ENCODE data around the gene FGD2. TPM values are rescaled to one million over a fixed set of nuclear protein-coding genes. Genes with fewer than 3 reads are reported as not detected.

FGD2 gene
- total RNA-seq, 4 donors from 2014 or later, result 14.9 to 25.8 (median 23.1) TPM

DNA sequence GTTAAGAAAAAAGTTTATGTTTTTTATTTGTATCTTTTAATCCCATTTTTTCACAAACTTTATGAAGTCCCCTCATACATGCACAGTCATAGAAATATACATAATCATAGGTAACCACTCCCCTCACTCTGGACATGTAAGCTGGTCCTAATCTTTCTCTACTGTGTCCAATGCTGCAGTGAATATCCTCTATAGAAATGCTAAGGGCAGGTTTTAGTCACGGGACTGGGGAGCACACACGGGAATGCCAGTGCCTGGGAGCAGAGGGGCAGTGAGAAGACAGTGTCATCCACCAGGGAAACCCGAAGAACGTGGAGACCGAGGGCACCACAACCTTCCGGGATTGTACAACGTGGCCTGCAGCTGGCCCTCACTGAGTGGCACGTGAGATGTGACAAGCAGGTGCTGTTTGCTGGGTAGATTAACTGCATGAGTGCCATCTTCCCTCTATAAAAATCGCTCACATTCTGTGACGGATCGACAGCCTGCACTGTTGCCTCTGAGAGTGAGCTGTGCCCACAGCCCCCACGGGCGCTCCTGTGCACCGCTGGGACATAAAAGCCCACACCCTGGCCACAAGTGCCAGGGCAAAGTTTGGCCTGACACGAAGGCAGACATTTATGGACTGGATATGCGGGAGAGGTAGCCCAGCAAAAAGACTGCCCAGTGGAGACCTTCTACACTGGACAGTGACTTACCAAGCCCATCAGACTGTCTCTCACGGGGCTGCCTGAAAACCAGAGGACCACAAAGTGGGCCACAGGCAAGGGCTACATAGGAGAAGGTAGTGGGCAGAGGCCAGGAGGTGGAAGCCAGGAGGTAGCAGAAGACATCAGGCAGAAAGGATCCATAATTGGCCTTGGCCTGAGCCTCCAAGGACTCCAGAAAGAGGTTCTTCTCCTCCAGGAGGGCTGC is 63.2 kb downstream of the FGD2 start:
- no peaks in the 10 kb centered on the region for H3K36me3 ChIP-seq
- 83 to 90% methylated on average over 17 of the region's 17 CpGs for WGBS, 2 donors
- intact Hi-C loops (cut with DNase I), result no loop called here
- TF ChIP-seq, protein P1, sequence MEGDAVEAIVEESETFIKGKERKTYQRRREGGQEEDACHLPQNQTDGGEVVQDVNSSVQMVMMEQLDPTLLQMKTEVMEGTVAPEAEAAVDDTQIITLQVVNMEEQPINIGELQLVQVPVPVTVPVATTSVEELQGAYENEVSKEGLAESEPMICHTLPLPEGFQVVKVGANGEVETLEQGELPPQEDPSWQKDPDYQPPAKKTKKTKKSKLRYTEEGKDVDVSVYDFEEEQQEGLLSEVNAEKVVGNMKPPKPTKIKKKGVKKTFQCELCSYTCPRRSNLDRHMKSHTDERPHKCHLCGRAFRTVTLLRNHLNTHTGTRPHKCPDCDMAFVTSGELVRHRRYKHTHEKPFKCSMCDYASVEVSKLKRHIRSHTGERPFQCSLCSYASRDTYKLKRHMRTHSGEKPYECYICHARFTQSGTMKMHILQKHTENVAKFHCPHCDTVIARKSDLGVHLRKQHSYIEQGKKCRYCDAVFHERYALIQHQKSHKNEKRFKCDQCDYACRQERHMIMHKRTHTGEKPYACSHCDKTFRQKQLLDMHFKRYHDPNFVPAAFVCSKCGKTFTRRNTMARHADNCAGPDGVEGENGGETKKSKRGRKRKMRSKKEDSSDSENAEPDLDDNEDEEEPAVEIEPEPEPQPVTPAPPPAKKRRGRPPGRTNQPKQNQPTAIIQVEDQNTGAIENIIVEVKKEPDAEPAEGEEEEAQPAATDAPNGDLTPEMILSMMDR (IDR thresholded peaks at IDR 0.05), result no peak
- TF ChIP-seq POLR2A (IDR thresholded peaks at IDR 0.05), result no peak
- H3K4me1 ChIP-seq, result no peaks in the 10 kb centered on the region
- no peak overlapping the region for H3K27ac ChIP-seq
- no peak overlapping the region for H3K4me3 ChIP-seq (replicated peaks in 1 of 3)
- no peaks in the 10 kb centered on the region for H3K27me3 ChIP-seq
- H3K9me3 ChIP-seq, result no peaks in the 10 kb centered on the region
- DNase-seq, result no peak

DNA sequence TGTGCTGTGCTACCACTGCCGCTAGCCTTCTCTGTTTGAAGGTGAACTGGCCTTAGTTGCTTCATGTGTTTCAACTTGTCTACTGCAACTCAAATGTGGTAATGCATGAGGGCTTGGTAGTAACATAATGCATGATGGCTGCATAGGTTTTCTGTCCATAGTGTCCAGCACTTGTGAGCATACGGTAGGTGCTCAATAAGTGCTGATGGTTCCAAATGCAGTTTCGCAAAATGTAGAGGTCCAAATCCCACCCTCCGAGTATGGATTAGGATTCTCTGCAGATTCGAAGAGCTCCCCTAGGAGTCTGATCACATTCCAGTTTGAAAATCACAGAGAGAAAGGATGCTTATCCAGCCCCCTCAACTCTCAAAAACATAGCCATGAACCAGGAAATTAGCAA is 64.2 kb downstream of the FGD2 start:
- intact Hi-C loops (cut with DNase I), result no loop called here
- no peaks in the 10 kb centered on the region for H3K9me3 ChIP-seq
- H3K27me3 ChIP-seq, result no peaks in the 10 kb centered on the region
- no peaks in the 10 kb centered on the region for H3K36me3 ChIP-seq
- no peak overlapping the region for H3K4me3 ChIP-seq (replicated peaks in 1 of 3)
- DNase-seq, result no peak
- WGBS, 2 donors, result 99 to 100% methylated on average over 5 of the region's 5 CpGs
- no peak for TF ChIP-seq POLR2A (IDR thresholded peaks at IDR 0.05)
- no peaks in the 10 kb centered on the region for H3K4me1 ChIP-seq
- H3K27ac ChIP-seq, result no peak overlapping the region

DNA sequence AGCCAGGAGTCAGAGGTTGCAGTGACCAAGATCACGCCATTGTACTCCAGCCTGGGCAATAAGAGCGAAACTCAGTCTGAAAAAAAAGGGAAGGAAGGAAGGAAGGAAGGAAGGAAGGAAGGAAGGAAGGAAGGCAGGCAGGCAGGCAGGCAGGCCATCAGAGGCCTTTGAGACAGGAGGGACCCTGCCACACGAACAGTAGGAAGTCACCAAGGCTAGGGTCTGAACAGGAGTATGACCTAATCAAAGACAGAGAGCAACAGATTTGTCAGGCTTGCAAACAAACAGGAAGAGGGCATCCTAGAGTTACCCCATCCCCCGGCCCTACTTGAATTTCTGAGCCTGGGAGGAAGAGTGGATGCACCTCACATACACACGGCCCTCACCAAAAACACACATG is 67.1 kb downstream of the FGD2 start:
- Histone ChIP-seq H3K9me3 (no peaks in the 10 kb centered on the region), H3K27me3 (no peaks in the 10 kb centered on the region), H3K27ac (no peak overlapping the region), H3K4me3 (replicated peaks in 1 of 3) (no peak overlapping the region), H3K36me3 (no peaks in the 10 kb centered on the region), H3K4me1 (no peaks in the 10 kb centered on the region)
- no peak for DNase-seq
- no peak for TF ChIP-seq POLR2A (IDR thresholded peaks at IDR 0.05)
- TF ChIP-seq, protein P1 (IDR thresholded peaks at IDR 0.05), result no peak
- 86 to 89% methylated on average over 5 of the region's 5 CpGs for WGBS, 2 donors
- intact Hi-C loops (cut with DNase I), result no loop called here

DNA sequence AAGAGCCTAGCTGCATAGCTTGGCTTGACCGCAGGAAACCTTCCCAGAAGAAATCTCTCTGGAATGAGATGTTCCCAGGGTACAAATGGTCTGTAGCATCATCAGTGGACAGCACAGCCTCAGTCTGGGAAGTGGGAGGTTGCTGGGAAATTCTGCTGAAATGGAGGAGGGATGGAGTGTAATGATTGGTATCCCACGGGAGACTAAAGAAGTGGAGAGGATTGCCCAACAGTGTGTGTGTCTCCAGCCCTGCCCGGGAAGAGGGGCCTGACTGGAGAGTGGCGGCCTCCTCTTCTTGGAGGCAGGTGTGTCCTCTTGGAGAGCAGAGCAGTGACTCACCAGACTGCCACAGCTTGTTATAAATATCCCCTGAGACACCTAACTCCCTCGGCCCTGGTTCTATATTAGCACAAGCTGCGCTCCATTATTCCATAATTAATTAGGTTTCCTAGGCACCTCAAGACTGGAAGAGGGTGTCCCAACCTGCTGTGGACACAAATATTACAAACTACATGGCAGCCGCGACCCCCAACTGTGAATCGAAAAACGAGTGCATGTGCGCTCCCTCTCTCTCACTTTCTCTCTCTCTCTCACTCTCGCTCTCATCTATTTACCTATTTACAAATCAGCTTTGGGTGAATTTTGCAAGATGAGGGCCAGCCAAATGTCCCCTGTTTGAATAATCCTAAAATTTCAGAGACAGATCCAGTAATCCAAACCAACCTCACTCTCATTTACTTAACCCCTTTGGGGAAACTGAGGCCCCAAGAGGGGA is 68.8 kb downstream of the FGD2 start:
- no peak overlapping the region for H3K27ac ChIP-seq

GRCh38 chr6:37077191-37077904 is 71.9 kb downstream of the FGD2 start:
- no peaks in the 10 kb centered on the region for H3K9me3 ChIP-seq
- no peaks in the 10 kb centered on the region for H3K36me3 ChIP-seq
- H3K4me1 ChIP-seq, result no peaks in the 10 kb centered on the region
- H3K27ac ChIP-seq, result no peak overlapping the region
- DNase-seq, result no peak
- intact Hi-C loops (cut with DNase I), result no loop called here
- 68 to 79% methylated on average over 6 to 9 of the region's 11 CpGs for WGBS, 2 donors
- H3K4me3 ChIP-seq (replicated peaks in 1 of 3), result no peak overlapping the region
- H3K27me3 ChIP-seq, result no peaks in the 10 kb centered on the region
- TF ChIP-seq, protein P1 (IDR thresholded peaks at IDR 0.05), result no peak
- no peak for TF ChIP-seq POLR2A (IDR thresholded peaks at IDR 0.05)

More for the DNA sequence above, 68.8 kb downstream of the FGD2 start:
- 85% methylated on average over 12 of the region's 12 CpGs for WGBS, 2 donors
- Histone ChIP-seq H3K4me3 (replicated peaks in 1 of 3) (no peak overlapping the region), H3K27me3 (no peaks in the 10 kb centered on the region), H3K9me3 (no peaks in the 10 kb centered on the region), H3K36me3 (no peaks in the 10 kb centered on the region), H3K4me1 (no peaks in the 10 kb centered on the region)
- intact Hi-C loops (cut with DNase I), result no loop called here
- TF ChIP-seq, protein P1 (IDR thresholded peaks at IDR 0.05), result no peak
- no peak for TF ChIP-seq POLR2A (IDR thresholded peaks at IDR 0.05)
- DNase-seq, result no peak
